Endothelial cell of umbilical vein (primary cell): Measurements from ENCODE around the gene TMOD2.

Experiments used
- EZH2 ChIP-seq: IDR thresholded peaks from 2 replicates; pipeline ENCODE4 v1.6.1; 2012; ENCODE audit warnings: borderline replicate concordance, low read depth, mild to moderate bottlenecking, moderate library complexity, low read length, inconsistent platforms; ENCODE audit not compliant: severe bottlenecking
- GATA2 ChIP-seq: IDR thresholded peaks from 2 replicates; pipeline ENCODE4 v1.7.0; 2011; ENCODE audit warnings: low read depth, mild to moderate bottlenecking, moderate library complexity, mixed read lengths, low read length; ENCODE audit not compliant: insufficient read length, insufficient read depth
- JUN ChIP-seq: IDR thresholded peaks from 2 replicates; pipeline ENCODE4 v1.6.1; 2011; ENCODE audit warnings: borderline replicate concordance, low read depth; ENCODE audit not compliant: insufficient read length, insufficient read depth
- MYC ChIP-seq: IDR thresholded peaks from one replicate; pipeline ENCODE4 v1.6.1; 2011; ENCODE audit warnings: mild to moderate bottlenecking, low read depth, low read length
- POLR2A ChIP-seq: IDR thresholded peaks from 2 replicates; pipeline ENCODE4 v1.6.1; 2012; ENCODE audit warnings: low read depth, mild to moderate bottlenecking, control low read depth, low read length
- POLR2AphosphoS5 ChIP-seq: IDR thresholded peaks from 2 replicates; pipeline ENCODE4 v1.6.1; 2012; ENCODE audit warnings: low read depth, mild to moderate bottlenecking, control low read depth, low read length, moderate library complexity; ENCODE audit not compliant: insufficient read depth
- TF ChIP-seq, protein P1 (sequence below), 2 donors: IDR thresholded peaks; 1 replicate in 1 of 2; 2 replicates in 1 of 2; pipeline ENCODE4 v1.5.1; 2011; ENCODE audit warnings: low read length in 2 of 2, mild to moderate bottlenecking in 2 of 2, moderate library complexity in 2 of 2, control low read depth in 1 of 2, inconsistent platforms in 1 of 2, low read depth in 1 of 2; ENCODE audit not compliant: insufficient read depth in 1 of 2; ENCODE audit errors: extremely low read depth in 1 of 2
- TF ChIP-seq, protein P2 (sequence below): IDR thresholded peaks from 2 replicates; pipeline ENCODE4 v1.6.1; 2011; ENCODE audit not compliant: insufficient read depth, insufficient read length

DNA sequence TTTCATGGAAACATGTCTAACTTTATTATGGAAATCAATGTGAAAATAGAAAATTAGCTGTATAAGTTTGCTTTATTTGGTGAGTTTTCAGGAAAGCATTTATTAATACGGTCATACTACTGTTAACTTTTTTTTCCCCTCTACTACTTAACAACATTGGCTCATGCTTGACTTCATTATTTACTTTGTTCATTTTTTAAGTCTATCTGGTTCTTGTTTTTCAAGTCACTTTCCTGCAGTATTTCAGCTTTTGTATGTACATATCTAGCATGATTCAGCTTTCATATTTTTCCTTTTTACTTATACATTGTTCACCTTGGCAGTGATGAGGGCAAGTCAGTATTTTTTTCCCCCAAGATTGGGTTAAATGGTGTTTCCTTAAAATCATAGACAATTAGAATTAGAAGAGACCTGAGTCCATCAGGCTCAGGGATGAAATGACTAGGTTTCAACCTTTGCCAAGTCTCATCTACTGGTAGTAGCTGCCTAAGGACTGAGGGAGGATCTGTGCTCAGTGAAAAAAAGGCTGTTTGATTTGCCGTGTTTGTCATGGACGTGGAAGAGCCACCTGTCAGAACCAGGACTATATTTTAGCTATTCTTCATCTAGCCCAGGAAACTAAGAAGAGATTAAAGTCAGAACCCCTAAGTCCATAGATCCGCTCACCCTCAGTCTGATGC, 93.5 kb downstream of the TMOD2 start:
- TF ChIP-seq, protein P1, sequence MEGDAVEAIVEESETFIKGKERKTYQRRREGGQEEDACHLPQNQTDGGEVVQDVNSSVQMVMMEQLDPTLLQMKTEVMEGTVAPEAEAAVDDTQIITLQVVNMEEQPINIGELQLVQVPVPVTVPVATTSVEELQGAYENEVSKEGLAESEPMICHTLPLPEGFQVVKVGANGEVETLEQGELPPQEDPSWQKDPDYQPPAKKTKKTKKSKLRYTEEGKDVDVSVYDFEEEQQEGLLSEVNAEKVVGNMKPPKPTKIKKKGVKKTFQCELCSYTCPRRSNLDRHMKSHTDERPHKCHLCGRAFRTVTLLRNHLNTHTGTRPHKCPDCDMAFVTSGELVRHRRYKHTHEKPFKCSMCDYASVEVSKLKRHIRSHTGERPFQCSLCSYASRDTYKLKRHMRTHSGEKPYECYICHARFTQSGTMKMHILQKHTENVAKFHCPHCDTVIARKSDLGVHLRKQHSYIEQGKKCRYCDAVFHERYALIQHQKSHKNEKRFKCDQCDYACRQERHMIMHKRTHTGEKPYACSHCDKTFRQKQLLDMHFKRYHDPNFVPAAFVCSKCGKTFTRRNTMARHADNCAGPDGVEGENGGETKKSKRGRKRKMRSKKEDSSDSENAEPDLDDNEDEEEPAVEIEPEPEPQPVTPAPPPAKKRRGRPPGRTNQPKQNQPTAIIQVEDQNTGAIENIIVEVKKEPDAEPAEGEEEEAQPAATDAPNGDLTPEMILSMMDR (IDR thresholded peaks at IDR 0.05; ENCODE audit: extremely low read depth in 1 of 2, insufficient read depth in 1 of 2, low read depth in 1 of 2, low read length in 2 of 2): no peak
- TF ChIP-seq POLR2AphosphoS5: no peak
- no peak for TF ChIP-seq JUN
- TF ChIP-seq EZH2: no peak
- TF ChIP-seq POLR2A: no peak
- TF ChIP-seq, protein P2, sequence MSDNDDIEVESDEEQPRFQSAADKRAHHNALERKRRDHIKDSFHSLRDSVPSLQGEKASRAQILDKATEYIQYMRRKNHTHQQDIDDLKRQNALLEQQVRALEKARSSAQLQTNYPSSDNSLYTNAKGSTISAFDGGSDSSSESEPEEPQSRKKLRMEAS: no peak
- no peak for TF ChIP-seq GATA2
- no peak for TF ChIP-seq MYC
